ENCODE measurements around the gene CAMK2N2.

CAMK2N2 gene

GRCh38 chr3:184230603-184231528 is 30.5 kb downstream of the CAMK2N2 start:
- peak overlapping the region; percentile 69 for H3K4me3 ChIP-seq (ENCODE audit: low read depth, low read length)
- H3K9ac ChIP-seq (ENCODE audit: low read length), result no peak overlapping the region
- H3K27ac ChIP-seq (ENCODE audit: low read depth, low read length), result no peak overlapping the region
- H3K36me3 ChIP-seq (ENCODE audit: control insufficient read depth, insufficient read depth, low read length), result no peaks in the 10 kb centered on the region
- peaks cover 81% of the 10 kb centered on the region for H3K27me3 ChIP-seq (ENCODE audit: control insufficient read depth, insufficient read depth, low read length)
- no peaks in the 10 kb centered on the region; the same call in 1 of the 2 replicates for H3K4me1 ChIP-seq (ENCODE audit: control insufficient read depth, insufficient read depth, low read length)
- H3K9me3 ChIP-seq (ENCODE audit: control insufficient read depth, insufficient read depth, low read depth, low read length), result no peaks in the 10 kb centered on the region

DNA sequence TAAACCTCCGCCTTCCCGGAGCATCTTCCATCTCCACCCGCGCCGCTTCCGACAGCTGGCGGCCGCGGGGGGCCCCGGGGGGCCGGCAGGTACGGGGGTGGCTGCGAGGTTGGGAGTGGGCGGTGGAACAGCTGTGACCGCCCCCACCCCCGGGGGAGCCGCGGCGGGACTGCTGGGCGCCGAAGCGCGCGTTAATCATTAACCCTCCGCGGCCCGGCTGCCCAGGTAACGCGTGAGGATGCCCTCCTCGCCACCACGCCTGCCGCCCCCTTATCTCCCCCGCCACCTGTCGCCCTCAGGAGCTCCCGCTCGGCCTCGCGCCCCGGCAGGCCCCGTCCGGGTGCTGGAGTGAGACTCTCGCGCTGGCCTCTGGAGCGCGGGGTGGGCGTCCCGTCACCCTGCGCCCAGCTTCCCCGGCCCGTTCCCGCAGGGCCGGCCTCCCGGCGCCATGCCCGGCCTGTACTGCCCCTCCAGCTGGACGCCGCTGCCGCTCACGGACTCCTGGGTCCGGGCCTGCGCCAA is 31.2 kb downstream of the CAMK2N2 start:
- H3K9me3 ChIP-seq (ENCODE audit: control insufficient read depth, insufficient read depth, low read depth, low read length), result no peaks in the 10 kb centered on the region
- peaks cover 81% of the 10 kb centered on the region for H3K27me3 ChIP-seq (ENCODE audit: control insufficient read depth, insufficient read depth, low read length)
- no peaks in the 10 kb centered on the region; the same call in 1 of the 2 replicates for H3K4me1 ChIP-seq (ENCODE audit: control insufficient read depth, insufficient read depth, low read length)
- no peak overlapping the region for H3K27ac ChIP-seq (ENCODE audit: low read depth, low read length)
- H3K36me3 ChIP-seq (ENCODE audit: control insufficient read depth, insufficient read depth, low read length), result no peaks in the 10 kb centered on the region
- no peak overlapping the region for H3K9ac ChIP-seq (ENCODE audit: low read length)
- H3K4me3 ChIP-seq (ENCODE audit: low read depth, low read length), result peak overlapping the region; percentile 69

GRCh38 chr3:184229394-184230080 is 31.8 kb downstream of the CAMK2N2 start, which contains the start of gene VWA5B2:
Gene VWA5B2 (plus strand): TSS chr3:184229585. CDS start chr3:184230529, 944 bp downstream.
- no peak within 1 kb of the TSS for H3K27ac ChIP-seq (ENCODE audit: low read depth, low read length)
- H3K36me3 ChIP-seq (ENCODE audit: control insufficient read depth, insufficient read depth, low read length), result no peaks in the 10 kb centered on the region
- peak within 1 kb of the TSS; percentile 69 for H3K4me3 ChIP-seq (ENCODE audit: low read depth, low read length)
- H3K9ac ChIP-seq (ENCODE audit: low read length), result no peak within 1 kb of the TSS
- H3K4me1 ChIP-seq (ENCODE audit: control insufficient read depth, insufficient read depth, low read length), result no peaks in the 10 kb centered on the region; the same call in 1 of the 2 replicates
- peaks cover 77% of the 10 kb centered on the region for H3K27me3 ChIP-seq (ENCODE audit: control insufficient read depth, insufficient read depth, low read length)
- H3K9me3 ChIP-seq (ENCODE audit: control insufficient read depth, insufficient read depth, low read depth, low read length), result no peaks in the 10 kb centered on the region

- Histone ChIP-seq H3K4me1 (ENCODE audit: control insufficient read depth, insufficient read depth, low read length) (no peaks in the 10 kb centered on the region; the same call in 1 of the 2 replicates), H3K27me3 (ENCODE audit: control insufficient read depth, insufficient read depth, low read length) (peaks cover 68% of the 10 kb centered on the region), H3K4me3 (ENCODE audit: low read depth, low read length) (peak overlapping the region; percentile 69), H3K9me3 (ENCODE audit: control insufficient read depth, insufficient read depth, low read depth, low read length) (no peaks in the 10 kb centered on the region), H3K9ac (ENCODE audit: low read length) (no peak overlapping the region), H3K36me3 (ENCODE audit: control insufficient read depth, insufficient read depth, low read length) (no peaks in the 10 kb centered on the region), H3K27ac (ENCODE audit: low read depth, low read length) (no peak overlapping the region)
Measured at GRCh38 chr3:184228376-184229137, 32.8 kb downstream of the CAMK2N2 start.

DNA sequence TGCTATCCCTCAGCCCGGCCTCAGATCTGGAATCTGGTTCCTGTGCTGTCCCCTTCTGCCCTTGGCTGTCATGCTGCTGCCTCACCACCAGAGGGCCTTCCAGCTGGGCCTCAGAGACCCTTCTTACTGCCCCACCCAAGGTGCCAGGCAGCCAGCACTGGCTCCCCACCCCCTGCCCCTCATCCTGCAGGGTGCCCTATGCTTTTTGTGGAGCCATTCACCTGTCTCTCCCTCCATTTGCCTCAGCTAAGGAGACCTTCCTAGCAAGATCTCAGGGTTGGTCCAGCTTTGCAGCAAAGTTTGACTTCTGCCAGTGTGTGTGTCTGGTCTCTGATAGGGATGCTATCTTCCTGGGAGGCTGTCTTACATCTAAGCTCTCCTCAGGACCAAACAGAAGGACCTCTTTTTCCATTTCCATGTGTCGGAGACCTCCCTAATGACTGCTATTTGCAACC is 33.8 kb downstream of the CAMK2N2 start:
- peaks cover 57% of the 10 kb centered on the region for H3K27me3 ChIP-seq (ENCODE audit: control insufficient read depth, insufficient read depth, low read length)
- no peak overlapping the region for H3K27ac ChIP-seq (ENCODE audit: low read depth, low read length)
- no peaks in the 10 kb centered on the region for H3K9me3 ChIP-seq (ENCODE audit: control insufficient read depth, insufficient read depth, low read depth, low read length)
- no peaks in the 10 kb centered on the region for H3K36me3 ChIP-seq (ENCODE audit: control insufficient read depth, insufficient read depth, low read length)
- H3K4me3 ChIP-seq (ENCODE audit: low read depth, low read length), result no peak overlapping the region
- no peaks in the 10 kb centered on the region; the same call in 1 of the 2 replicates for H3K4me1 ChIP-seq (ENCODE audit: control insufficient read depth, insufficient read depth, low read length)
- no peak overlapping the region for H3K9ac ChIP-seq (ENCODE audit: low read length)

- Histone ChIP-seq H3K4me3 (ENCODE audit: low read depth, low read length) (no peak overlapping the region), H3K4me1 (ENCODE audit: control insufficient read depth, insufficient read depth, low read length) (no peaks in the 10 kb centered on the region; the same call in 1 of the 2 replicates), H3K36me3 (ENCODE audit: control insufficient read depth, insufficient read depth, low read length) (no peaks in the 10 kb centered on the region), H3K27me3 (ENCODE audit: control insufficient read depth, insufficient read depth, low read length) (peaks cover 21% of the 10 kb centered on the region), H3K9ac (ENCODE audit: low read length) (no peak overlapping the region), H3K27ac (ENCODE audit: low read depth, low read length) (no peak overlapping the region), H3K9me3 (ENCODE audit: control insufficient read depth, insufficient read depth, low read depth, low read length) (no peaks in the 10 kb centered on the region)
Measured at GRCh38 chr3:184223946-184224345, 37.4 kb downstream of the CAMK2N2 start.

DNA sequence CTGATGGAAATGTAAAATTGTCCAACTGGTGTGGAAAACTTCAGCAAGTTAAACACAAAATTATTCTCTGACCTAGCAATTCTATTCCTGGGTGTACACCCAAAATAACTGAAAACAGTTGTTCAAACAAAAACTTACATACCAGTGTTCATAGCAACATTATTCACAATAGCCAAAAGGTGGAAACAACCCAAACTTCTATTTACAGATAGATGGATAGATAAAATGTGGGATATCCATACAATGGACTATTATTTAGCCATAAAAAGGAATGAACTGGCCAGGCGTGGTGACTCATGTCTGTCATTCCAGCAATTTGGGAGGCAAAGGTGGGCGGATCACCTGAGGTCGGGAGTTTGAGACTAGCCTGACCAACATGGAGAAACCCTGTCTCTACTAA is 38.8 kb downstream of the CAMK2N2 start:
- Histone ChIP-seq H3K36me3 (ENCODE audit: control insufficient read depth, insufficient read depth, low read length) (no peaks in the 10 kb centered on the region), H3K4me1 (ENCODE audit: control insufficient read depth, insufficient read depth, low read length) (no peaks in the 10 kb centered on the region), H3K9ac (ENCODE audit: low read length) (no peak overlapping the region), H3K27me3 (ENCODE audit: control insufficient read depth, insufficient read depth, low read length) (peaks cover 7% of the 10 kb centered on the region), H3K9me3 (ENCODE audit: control insufficient read depth, insufficient read depth, low read depth, low read length) (no peaks in the 10 kb centered on the region), H3K4me3 (ENCODE audit: low read depth, low read length) (no peak overlapping the region), H3K27ac (ENCODE audit: low read depth, low read length) (no peak overlapping the region)

GRCh38 chr3:184218814-184219213 is 42.5 kb downstream of the CAMK2N2 start:
- Histone ChIP-seq H3K9me3 (ENCODE audit: control insufficient read depth, insufficient read depth, low read depth, low read length) (no peaks in the 10 kb centered on the region), H3K27ac (ENCODE audit: low read depth, low read length) (no peak overlapping the region), H3K9ac (ENCODE audit: low read length) (no peak overlapping the region), H3K4me1 (ENCODE audit: control insufficient read depth, insufficient read depth, low read length) (no peaks in the 10 kb centered on the region), H3K36me3 (ENCODE audit: control insufficient read depth, insufficient read depth, low read length) (no peaks in the 10 kb centered on the region), H3K4me3 (ENCODE audit: low read depth, low read length) (no peak overlapping the region), H3K27me3 (ENCODE audit: control insufficient read depth, insufficient read depth, low read length) (no peaks in the 10 kb centered on the region)

- Histone ChIP-seq H3K9me3 (ENCODE audit: control insufficient read depth, insufficient read depth, low read depth, low read length) (no peaks in the 10 kb centered on the region), H3K27me3 (ENCODE audit: control insufficient read depth, insufficient read depth, low read length) (no peaks in the 10 kb centered on the region; the same call in 1 of the 2 replicates), H3K36me3 (ENCODE audit: control insufficient read depth, insufficient read depth, low read length) (no peaks in the 10 kb centered on the region), H3K4me3 (ENCODE audit: low read depth, low read length) (no peak overlapping the region), H3K4me1 (ENCODE audit: control insufficient read depth, insufficient read depth, low read length) (no peaks in the 10 kb centered on the region), H3K9ac (ENCODE audit: low read length) (no peak overlapping the region), H3K27ac (ENCODE audit: low read depth, low read length) (no peak overlapping the region)
Measured at GRCh38 chr3:184211718-184212117, 49.6 kb downstream of the CAMK2N2 start.

GRCh38 chr3:184211297-184211696 is 50.1 kb downstream of the CAMK2N2 start:
- Histone ChIP-seq H3K27me3 (ENCODE audit: control insufficient read depth, insufficient read depth, low read length) (no peaks in the 10 kb centered on the region; the same call in 1 of the 2 replicates), H3K4me1 (ENCODE audit: control insufficient read depth, insufficient read depth, low read length) (no peaks in the 10 kb centered on the region), H3K9me3 (ENCODE audit: control insufficient read depth, insufficient read depth, low read depth, low read length) (no peaks in the 10 kb centered on the region), H3K9ac (ENCODE audit: low read length) (no peak overlapping the region), H3K4me3 (ENCODE audit: low read depth, low read length) (no peak overlapping the region), H3K27ac (ENCODE audit: low read depth, low read length) (no peak overlapping the region), H3K36me3 (ENCODE audit: control insufficient read depth, insufficient read depth, low read length) (no peaks in the 10 kb centered on the region)

Data from HUES6 (cell line).